Neural progenitor cell (in vitro differentiated cells): ENCODE results near the gene COPS8.

Experiments used
- EZH2 ChIP-seq: fragments of 200-600 bp; sonication (generic); IDR thresholded peaks from 2 replicates; pipeline ENCODE4 v1.6.1; 2017; ENCODE audit warnings: antibody characterized with exemption, mild to moderate bottlenecking, moderate library complexity
- EZH2phosphoT487 ChIP-seq: fragments of 200-600 bp; sonication (generic); IDR thresholded peaks from 2 replicates; pipeline ENCODE4 v1.6.1; 2017; ENCODE audit warnings: antibody characterized with exemption

DNA sequence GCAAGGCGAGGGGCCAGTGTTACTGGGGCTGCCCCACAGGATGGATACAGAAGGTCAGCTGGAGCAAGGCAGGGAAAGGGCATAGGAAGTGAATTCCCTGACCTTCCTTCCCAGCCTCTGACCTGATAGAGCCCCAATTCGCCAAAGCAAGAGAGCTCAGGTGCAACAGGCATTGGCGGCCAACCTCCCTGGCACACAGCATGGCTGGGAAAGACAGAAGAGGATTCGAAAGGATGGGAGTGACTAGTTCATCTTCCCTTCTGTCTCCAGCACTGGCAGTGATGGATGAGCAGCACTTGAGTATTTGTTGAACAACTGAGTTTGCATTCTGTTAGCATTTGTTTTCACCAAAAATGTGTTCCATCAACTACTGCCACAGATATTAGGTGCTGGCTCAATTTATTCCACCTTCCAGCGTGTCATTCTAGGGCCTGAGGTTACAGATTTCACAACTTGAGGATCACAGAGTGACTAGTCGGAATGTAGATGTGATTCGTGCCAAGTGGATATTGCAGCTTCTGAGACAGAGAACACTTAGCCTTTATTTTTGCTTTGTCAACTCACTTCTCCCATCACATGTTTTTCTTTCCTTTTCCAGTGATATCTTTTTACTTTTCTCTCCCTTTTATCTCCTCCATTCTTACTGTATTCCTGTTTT, 6.2 kb downstream of the COPS8 start:
- TF ChIP-seq EZH2, result no peak
- no peak for TF ChIP-seq EZH2phosphoT487
